K562 (cell line): Measurements from ENCODE around the gene GRIA3. TPM values are rescaled to one million over a fixed set of nuclear protein-coding genes. Genes with fewer than 3 reads are reported as not detected.
"Not testable (repeated sequence)": the region's sequence is repeated elsewhere in the genome, so short reads cannot be mapped to it uniquely, and the experiment has no call there.

Experiments
- ATAC-seq: fragments of 200-7000 bp; cut with Tn5 transposase; 3 replicates; pipeline ENCODE4 v1.9.1; 2020; ENCODE audit warnings: moderate library complexity
- BruUV-seq: library from RNA; stranded (reverse); fragments of 400-500 nt; replicated peaks from 2 replicates; lab custom pipeline; 2021; lab: Mats Ljungman, UMichigan
- CTCF ChIA-PET: fragments of 300-600 bp; formaldehyde crosslinking; extraction: SDS; loops from one replicate; lab custom pipeline; 2021; ENCODE audit warnings: low intra/inter-chr PET ratio; lab: Yijun Ruan, JAX
- POLR2A ChIA-PET: fragments of 300-600, 350-650 bp; sonication (Branson Sonifier 250); formaldehyde crosslinking; extraction: SDS; loops from one replicate; lab custom pipeline; 2021; ENCODE audit warnings: antibody characterized with exemption, inconsistent platforms; lab: Yijun Ruan, JAX
- DNase-seq, 4 experiments: peaks; one replicate each; pipeline versions ENCODE4 v3.0.0 to v3.0.0-alpha.2; 2011 to 2018; ENCODE audit warnings: low spot score in 3 of 4, mixed read lengths in 3 of 4; ENCODE audit errors: extremely low read depth in 1 of 4
- FAIRE-seq: peaks from 2 replicates; lab custom pipeline; 2011; peaks lifted over from hg19 to GRCh38; lab: Jason Lieb, UNC
- H2AFZ ChIP-seq: 2 replicates; pipeline ENCODE4 v1.6.0; 2011; ENCODE audit warnings: low read depth, low read length, control low read depth, inconsistent platforms
- H3K27ac ChIP-seq: fragments of 200-600 bp; 3 replicates; pipeline ENCODE4 v1.8.0; 2011; ENCODE audit warnings: low read depth, mild to moderate bottlenecking, control low read depth, inconsistent platforms, low read length, moderate library complexity, mixed read lengths; ENCODE audit errors: extremely low read depth
- H3K27me3 ChIP-seq, 2 experiments: fragments of 300-600 bp in 1 of 2; 2 replicates in 1 of 2; 3 replicates in 1 of 2; pipeline versions ENCODE4 v1.6.0 to v1.8.0; 2011; ENCODE audit warnings: inconsistent platforms in 2 of 2, low read length in 2 of 2, mild to moderate bottlenecking in 1 of 2, mixed read lengths in 1 of 2, moderate library complexity in 1 of 2; ENCODE audit not compliant: control insufficient read depth in 2 of 2, insufficient read depth in 2 of 2
- H3K36me3 ChIP-seq: fragments of 300-600 bp; 3 replicates; pipeline ENCODE4 v1.8.0; 2011; ENCODE audit warnings: mild to moderate bottlenecking, low read length, inconsistent platforms; ENCODE audit not compliant: control insufficient read depth, insufficient read depth
- H3K4me1 ChIP-seq, 2 experiments: fragments of 200-600 bp in 1 of 2; replicated peaks in 1 of 2; 2 replicates in 1 of 2; 3 replicates in 1 of 2; pipeline versions ENCODE4 v1.5.1 to v1.8.0; 2011; ENCODE audit warnings: inconsistent platforms in 2 of 2, low read length in 2 of 2, mild to moderate bottlenecking in 1 of 2, mixed read lengths in 1 of 2, moderate library complexity in 1 of 2; ENCODE audit not compliant: control insufficient read depth in 2 of 2, insufficient read depth in 2 of 2
- H3K4me2 ChIP-seq: 2 replicates; pipeline ENCODE4 v1.6.1; 2011; ENCODE audit warnings: low read length, control low read depth, inconsistent platforms, mixed read lengths; ENCODE audit not compliant: insufficient read depth
- H3K4me3 ChIP-seq: fragments of 200-600 bp; sonication (generic), shearing (Covaris generic); 2 replicates; pipeline ENCODE4 v1.5.1; 2016; ENCODE audit warnings: control low read depth, inconsistent platforms
- H3K79me2 ChIP-seq: fragments of 200-600 bp; 3 replicates; pipeline ENCODE4 v1.8.0; 2011; ENCODE audit warnings: low read length, inconsistent platforms; ENCODE audit not compliant: control insufficient read depth, insufficient read depth
- H3K9ac ChIP-seq, 2 experiments: 2 replicates each; pipeline versions ENCODE4 v1.6.0 to v1.6.1; 2011; ENCODE audit warnings: low read depth in 2 of 2, low read length in 2 of 2, control low read depth in 1 of 2, inconsistent platforms in 1 of 2, mild to moderate bottlenecking in 1 of 2, mixed read lengths in 1 of 2; ENCODE audit not compliant: insufficient read depth in 1 of 2
- H3K9me1 ChIP-seq: one replicate; pipeline ENCODE4 v1.6.0; 2011; ENCODE audit warnings: inconsistent platforms, mild to moderate bottlenecking, low read length, moderate library complexity; ENCODE audit not compliant: control insufficient read depth, insufficient read depth
- H3K9me3 ChIP-seq: replicated peaks from 2 replicates; pipeline ENCODE4 v1.5.1; 2011; ENCODE audit warnings: low read depth, low read length, inconsistent platforms; ENCODE audit not compliant: control insufficient read depth, insufficient read depth
- H4K20me1 ChIP-seq: replicated peaks from 2 replicates; pipeline ENCODE4 v1.6.1; 2011; ENCODE audit warnings: low read length, inconsistent platforms, mixed read lengths; ENCODE audit not compliant: control insufficient read depth, insufficient read depth
- ARID1B ChIP-seq: fragments of 450-650 bp; IDR thresholded peaks from 2 replicates; pipeline ENCODE4 v1.6.1; 2016; ENCODE audit warnings: antibody characterized with exemption, mild to moderate bottlenecking, inconsistent platforms
- CBFA2T3 ChIP-seq: fragments of 450-650 bp; IDR thresholded peaks from 2 replicates; pipeline ENCODE4 v1.6.1; 2017
- KLF16 ChIP-seq: IDR thresholded peaks from 2 replicates; pipeline ENCODE4 v1.6.1; 2016; ENCODE audit warnings: antibody characterized with exemption
- MTA2 ChIP-seq: fragments of 450-650 bp; IDR thresholded peaks from 2 replicates; pipeline ENCODE4 v1.6.1; 2016; ENCODE audit warnings: low read depth
- SOX6 ChIP-seq: fragments of 450-650 bp; IDR thresholded peaks from 2 replicates; pipeline ENCODE4 v1.6.1; 2014; ENCODE audit warnings: mild to moderate bottlenecking
- SPI1 ChIP-seq: IDR thresholded peaks from 2 replicates; pipeline ENCODE4 v1.6.1; 2011; ENCODE audit warnings: low read depth, low read length, control low read depth, borderline replicate concordance
- TAL1 ChIP-seq: fragments of 450-650 bp; IDR thresholded peaks from 2 replicates; pipeline ENCODE4 v1.6.1; 2016; ENCODE audit warnings: mild to moderate bottlenecking
- TCF3 ChIP-seq: sonication (generic); formaldehyde crosslinking; IDR thresholded peaks from 2 replicates; pipeline ENCODE4 v1.4.0; 2020; ENCODE audit warnings: mild to moderate bottlenecking, missing genetic modification reagents
- TEAD4 ChIP-seq, 2 experiments: sonication (generic) in 1 of 2; formaldehyde crosslinking in 1 of 2; IDR thresholded peaks; 2 replicates each; pipeline versions ENCODE4 v1.6.1 to v1.8.0; 2012 to 2022; ENCODE audit warnings: borderline replicate concordance in 1 of 2, inconsistent platforms in 1 of 2, low read length in 1 of 2, mild to moderate bottlenecking in 1 of 2, missing genetic modification reagents in 1 of 2
- WGBS: fragments of 100-300 bp; shearing (Covaris generic); methylation state at CpG from one replicate; pipeline ENCODE4 v1.1.6; 2016; ENCODE audit warnings: low coverage, mixed read lengths; ENCODE audit not compliant: insufficient coverage; ENCODE audit errors: missing lambda C conversion rate; 5-methylcytosine and 5-hydroxymethylcytosine counted together
- in situ Hi-C: fragments of 300-500 bp; cut with MboI; formaldehyde crosslinking; loops from 4 replicates; pipeline ENCODE4 v1.15.0; 2018; ENCODE audit warnings: inconsistent platforms, mixed read lengths
- intact Hi-C: fragments of 100-400 bp; cut with micrococcal nuclease; formaldehyde crosslinking; loops from 2 replicates; pipeline ENCODE4 v1.14.2; 2022
- polyA plus RNA-seq, 8 experiments: library from polyadenylated mRNA; depleted of rRNA in 4 of 8; stranded (reverse) in 5 of 8; unstranded in 3 of 8; fragments of >200 nt; fragmentation: Nextera tagmentation in 2 of 8; fragmentation: Illumina TruSeq in 1 of 8; extraction: Ambion mirVana in 2 of 8; extraction: Trizol in 1 of 8; gene quantifications; 2 replicates each; pipeline versions ENCODE4 v1.2.1 to v1.2.3, GENCODE V29; 2011 to 2014; ENCODE audit warnings: inconsistent platforms in 1 of 8, missing spikeins in 1 of 8
- total RNA-seq, 7 experiments: library from RNA; depleted of rRNA in 6 of 7; stranded (reverse); fragments of >200 nt in 6 of 7; fragmentation: Illumina TruSeq in 2 of 7; extraction: Trizol in 2 of 7; gene quantifications; 2 replicates each; pipeline versions ENCODE4 v1.2.1 to v1.2.3, GENCODE V29; 2011 to 2021; ENCODE audit warnings: low replicate concordance in 1 of 7

The GRIA3 gene
- total and polyA plus RNA-seq, 9 of the 15 experiments (the other 6 are each of a cell fraction or from before 2014, with no cell fraction given): 0.10 TPM; not detected in 8

DNA sequence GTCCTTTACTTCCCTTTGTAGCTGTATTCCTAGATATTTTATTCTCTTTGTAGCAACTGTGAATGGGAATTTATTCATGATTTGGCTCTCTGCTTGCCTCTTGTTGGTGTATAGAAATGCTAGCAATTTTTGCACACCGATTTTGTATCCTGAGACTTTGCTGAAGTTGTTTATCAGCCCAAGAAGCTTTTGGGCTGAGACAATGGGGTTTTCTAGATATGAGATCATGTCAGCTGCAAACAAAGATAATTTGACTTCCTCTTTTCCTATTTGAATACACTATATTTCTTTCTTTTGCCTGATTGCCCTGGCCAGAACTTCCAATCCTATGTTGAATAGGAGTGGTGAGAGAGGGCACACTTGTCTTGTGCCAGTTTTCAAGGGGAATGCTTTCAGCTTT, 346.6 kb downstream of the GRIA3 start:
- H3K4me1 ChIP-seq; H3K4me2 ChIP-seq; H3K9ac ChIP-seq; intact Hi-C loops; H2AFZ ChIP-seq; H3K4me3 ChIP-seq; in situ Hi-C loops; H4K20me1 ChIP-seq; CTCF ChIA-PET; H3K27ac ChIP-seq; H3K9me1 ChIP-seq; H3K36me3 ChIP-seq; H3K27me3 ChIP-seq; BruUV-seq; FAIRE-seq; ATAC-seq; H3K79me2 ChIP-seq; H3K9me3 ChIP-seq; TF ChIP-seq TEAD4 (CRISPR knock-in tag; IDR thresholded peaks at IDR 0.05; ENCODE audit: borderline replicate concordance): not testable (repeated sequence)
- POLR2A ChIA-PET: interaction anchor here (0.6 kb wide), 1 partner anchor 437 kb away, joined by 3 read pairs; no protein-coding TSS in a partner anchor
- peak in 1 of 4 experiments; percentile 10 for DNase-seq
- TF ChIP-seq MTA2 (0 out of 2 replicates have a peak, but pooled peaks have one; percentile 31), SPI1 (peak; percentile 66; the same call in 1 of the 2 replicates), KLF16 (0 out of 2 replicates have a peak, but pooled peaks have one; percentile 27), TCF3 (CRISPR knock-in tag) (peak; percentile 51; the same call in 1 of the 2 replicates), TAL1 (peak; percentile 62), ARID1B (peak; percentile 66), SOX6 (peak; percentile 76), CBFA2T3 (peak; percentile 43), TEAD4 (IDR thresholded peaks at IDR 0.05; ENCODE audit: low read length) (peak; percentile 74)
- 0% methylated on average over 1 of the region's 1 CpG for WGBS
